Liver (tissue), 3 donors: ENCODE data around the gene UBR4.

ENCODE experiments used
- CTCF ChIP-seq: fragments of 150-350 bp; IDR thresholded peaks from 2 replicates; pipeline ENCODE4 v1.5.1; 2017; ENCODE audit warnings: improper control_type of control experiment, low read depth, low read length; ENCODE audit not compliant: missing input control
- EGR1 ChIP-seq, 2 donors: IDR thresholded peaks; 2 replicates each; pipeline ENCODE4 v1.6.1; 2016 to 2018; ENCODE audit warnings: antibody characterized with exemption in 2 of 2, low read depth in 2 of 2
- FOXA1 ChIP-seq: IDR thresholded peaks from 2 replicates; pipeline ENCODE4 v1.6.1; 2016; ENCODE audit warnings: antibody characterized with exemption
- JUND ChIP-seq, 2 donors: IDR thresholded peaks; 2 replicates each; pipeline ENCODE4 v1.6.1; 2016; ENCODE audit warnings: antibody characterized with exemption in 2 of 2
- RAD21 ChIP-seq, 2 donors: IDR thresholded peaks; 2 replicates each; pipeline ENCODE4 v1.6.1; 2016; ENCODE audit warnings: antibody characterized with exemption in 2 of 2, mild to moderate bottlenecking in 2 of 2
- ZBTB33 ChIP-seq: IDR thresholded peaks from 2 replicates; pipeline ENCODE4 v1.6.1; 2016; ENCODE audit warnings: antibody characterized with exemption
- donor health status: healthy.
- donor health status: healthy.

- TF ChIP-seq FOXA1 (no peak), CTCF (no peak), ZBTB33 (no peak), RAD21 (IDR thresholded peaks at IDR 0.05) (no peak), EGR1 (IDR thresholded peaks at IDR 0.05; ENCODE audit: low read depth in 2 of 2) (no peak), JUND (IDR thresholded peaks at IDR 0.05) (no peak)
Measured at GRCh38 chr1:19203440-19203839, 6.6 kb downstream of the UBR4 start.
